Astrocyte (in vitro differentiated cells and primary cell): ENCODE data around the gene GALM. TPM values are rescaled to one million over a fixed set of nuclear protein-coding genes. Genes with fewer than 3 reads are reported as not detected.
"Not testable (repeated sequence)": the region's sequence is repeated elsewhere in the genome, so short reads cannot be mapped to it uniquely, and the experiment has no call there.

Source experiments
- DNase-seq: peaks from one replicate; pipeline ENCODE4 v3.0.0-alpha.2; 2010; ENCODE audit warnings: low read depth
- FAIRE-seq: peaks from 2 replicates; lab custom pipeline; 2011; peaks lifted over from hg19 to GRCh38; lab: Jason Lieb, UNC
- H2AFZ ChIP-seq: 2 replicates; pipeline ENCODE4 v1.6.0; 2012; ENCODE audit warnings: low read depth, low read length, inconsistent platforms
- H3K27ac ChIP-seq: 2 replicates; pipeline ENCODE4 v1.5.1; 2011; ENCODE audit warnings: low read depth, low read length, inconsistent platforms
- H3K27me3 ChIP-seq: 2 replicates; pipeline ENCODE4 v1.6.0; 2011; ENCODE audit warnings: low read length, inconsistent platforms; ENCODE audit not compliant: insufficient read depth
- H3K36me3 ChIP-seq: 2 replicates; pipeline ENCODE4 v1.5.1; 2011; ENCODE audit warnings: low read length, inconsistent platforms; ENCODE audit not compliant: insufficient read depth
- H3K4me1 ChIP-seq: 2 replicates; pipeline ENCODE4 v1.5.1; 2011; ENCODE audit warnings: low read length, inconsistent platforms; ENCODE audit not compliant: insufficient read depth
- H3K4me2 ChIP-seq: 2 replicates; pipeline ENCODE4 v1.6.0; 2012; ENCODE audit warnings: low read length, inconsistent platforms
- H3K4me3 ChIP-seq: 2 replicates; pipeline ENCODE4 v1.5.1; 2011; ENCODE audit warnings: low read depth, mild to moderate bottlenecking, low read length, inconsistent platforms; ENCODE audit not compliant: insufficient read depth
- H3K79me2 ChIP-seq: 2 replicates; pipeline ENCODE4 v1.6.0; 2012; ENCODE audit warnings: mild to moderate bottlenecking, low read length, inconsistent platforms; ENCODE audit not compliant: insufficient read depth
- H3K9ac ChIP-seq: 2 replicates; pipeline ENCODE4 v1.6.0; 2012; ENCODE audit warnings: mild to moderate bottlenecking, low read length, inconsistent platforms
- H3K9me3 ChIP-seq: 2 replicates; pipeline ENCODE4 v1.5.1; 2012; ENCODE audit warnings: low read depth, mild to moderate bottlenecking, low read length, inconsistent platforms; ENCODE audit not compliant: insufficient read depth
- H4K20me1 ChIP-seq: 2 replicates; pipeline ENCODE4 v1.6.0; 2012; ENCODE audit warnings: low read length, inconsistent platforms; ENCODE audit not compliant: insufficient read depth
- H3K27ac Mint-ChIP-seq: one replicate; pipeline ENCODE4 v1.8.0; 2021; ENCODE audit warnings: mild to moderate bottlenecking, mixed read lengths; ENCODE audit not compliant: unreplicated experiment
- H3K27me3 Mint-ChIP-seq: one replicate; pipeline ENCODE4 v1.8.0; 2021; ENCODE audit warnings: low read depth, mixed read lengths; ENCODE audit not compliant: unreplicated experiment
- H3K36me3 Mint-ChIP-seq: one replicate; pipeline ENCODE4 v1.8.0; 2021; ENCODE audit warnings: low read depth, mixed read lengths; ENCODE audit not compliant: unreplicated experiment
- H3K4me1 Mint-ChIP-seq: one replicate; pipeline ENCODE4 v1.8.0; 2021; ENCODE audit warnings: low read depth, mixed read lengths; ENCODE audit not compliant: unreplicated experiment
- H3K4me3 Mint-ChIP-seq: one replicate; pipeline ENCODE4 v1.8.0; 2021; ENCODE audit warnings: mild to moderate bottlenecking, moderate library complexity, mixed read lengths; ENCODE audit not compliant: unreplicated experiment
- H3K9me3 Mint-ChIP-seq: one replicate; pipeline ENCODE4 v1.8.0; 2021; ENCODE audit warnings: mild to moderate bottlenecking, mixed read lengths; ENCODE audit not compliant: unreplicated experiment
- CTCF ChIP-seq: IDR thresholded peaks from 2 replicates; pipeline ENCODE4 v1.5.1; 2011; ENCODE audit warnings: low read depth, mild to moderate bottlenecking, inconsistent platforms, low read length, moderate library complexity; ENCODE audit not compliant: insufficient read depth
- EZH2 ChIP-seq: IDR thresholded peaks from 2 replicates; pipeline ENCODE4 v1.6.1; 2012; ENCODE audit warnings: mild to moderate bottlenecking, low read length, inconsistent platforms; ENCODE audit not compliant: insufficient read depth
- total RNA-seq: library from RNA; stranded (reverse); gene quantifications from 2 replicates; pipeline ENCODE4 v1.2.1, GENCODE V29; 2021

The GALM gene
- total RNA-seq, 1 donor from 2014 or later = 9.8 TPM

GRCh38 chr2:38702413-38702812 lies 36.5 kb downstream of the GALM start:
- Mint-ChIP-seq H3K4me3 (no peak overlapping the region), H3K4me1 (peaks cover 19% of the 10 kb centered on the region), H3K27me3 (no peaks in the 10 kb centered on the region), H3K27ac (peak overlapping the region; percentile 99), H3K9me3 (peaks cover 3% of the 10 kb centered on the region), H3K36me3 (peaks cover 6% of the 10 kb centered on the region)
- no peak overlapping the region for H3K9ac ChIP-seq
- H3K9me3 ChIP-seq = no peaks in the 10 kb centered on the region
- no peaks in the 10 kb centered on the region for H3K36me3 ChIP-seq
- H3K4me1 ChIP-seq = peaks cover 11% of the 10 kb centered on the region
- peak overlapping the region; percentile 43 for H3K27ac ChIP-seq
- H4K20me1 ChIP-seq = no peaks in the 10 kb centered on the region
- FAIRE-seq = peak; percentile 20
- TF ChIP-seq CTCF (no peak), EZH2 (no peak)
- H3K79me2 ChIP-seq = no peaks in the 10 kb centered on the region
- DNase-seq = peak; percentile 96
- H3K4me3 ChIP-seq = no peak overlapping the region
- no peaks in the 10 kb centered on the region for H3K27me3 ChIP-seq
- H3K4me2 ChIP-seq = peak overlapping the region; percentile 58
- no peak overlapping the region for H2AFZ ChIP-seq

GRCh38 chr2:38703336-38703735 lies 37.4 kb downstream of the GALM start:
- H4K20me1 ChIP-seq, H3K27me3 ChIP-seq, H3K79me2 ChIP-seq, H3K27ac ChIP-seq, H3K9me3 ChIP-seq, H3K4me3 Mint-ChIP-seq, H3K36me3 ChIP-seq, H3K9ac ChIP-seq, H3K4me3 ChIP-seq, FAIRE-seq, H3K36me3 Mint-ChIP-seq, H3K27me3 Mint-ChIP-seq, H3K9me3 Mint-ChIP-seq: not testable (repeated sequence)
- Mint-ChIP-seq H3K4me1 (peaks cover 19% of the 10 kb centered on the region), H3K27ac (peak overlapping the region; percentile 99)
- Histone ChIP-seq H2AFZ (peak overlapping the region; percentile 26), H3K4me2 (peak overlapping the region; percentile 17), H3K4me1 (peaks cover 11% of the 10 kb centered on the region)
- peak; percentile 61 for DNase-seq

- Mint-ChIP-seq H3K4me3 (no peak overlapping the region), H3K9me3 (peaks cover 3% of the 10 kb centered on the region), H3K36me3 (peaks cover 6% of the 10 kb centered on the region), H3K27me3 (no peaks in the 10 kb centered on the region), H3K4me1 (peaks cover 19% of the 10 kb centered on the region), H3K27ac (no peak overlapping the region)
- H3K9ac ChIP-seq = no peak overlapping the region
- H3K4me1 ChIP-seq = peaks cover 11% of the 10 kb centered on the region
- H3K27ac ChIP-seq = no peak overlapping the region
- no peaks in the 10 kb centered on the region for H3K9me3 ChIP-seq
- FAIRE-seq (no peak), DNase-seq (no peak)
- H3K4me2 ChIP-seq = no peak overlapping the region
- no peaks in the 10 kb centered on the region for H3K79me2 ChIP-seq
- no peak overlapping the region for H3K4me3 ChIP-seq
- no peaks in the 10 kb centered on the region for H3K36me3 ChIP-seq
- TF ChIP-seq CTCF (no peak), EZH2 (no peak)
- no peak overlapping the region for H2AFZ ChIP-seq
- H4K20me1 ChIP-seq = no peaks in the 10 kb centered on the region
- no peaks in the 10 kb centered on the region for H3K27me3 ChIP-seq
Measured at GRCh38 chr2:38704664-38705063, 38.8 kb downstream of the GALM start.
